GM12864 (cell line): Measurements from ENCODE around the gene ARHGAP22.

ENCODE experiments used
- DNase-seq: peaks from one replicate; pipeline ENCODE4 v3.0.0-alpha.2; 2011; ENCODE audit warnings: low read depth
- H3K4me3 ChIP-seq: 2 replicates; pipeline ENCODE4 v1.5.1; 2011; ENCODE audit warnings: mild to moderate bottlenecking, low read depth, low read length, control low read depth
- TF ChIP-seq, protein P1 (sequence below): IDR thresholded peaks from 2 replicates; pipeline ENCODE4 v1.5.1; 2011; ENCODE audit warnings: low read depth, mild to moderate bottlenecking, moderate library complexity, low read length, control low read depth, inconsistent platforms; ENCODE audit errors: missing control alignments

ARHGAP22 gene

DNA sequence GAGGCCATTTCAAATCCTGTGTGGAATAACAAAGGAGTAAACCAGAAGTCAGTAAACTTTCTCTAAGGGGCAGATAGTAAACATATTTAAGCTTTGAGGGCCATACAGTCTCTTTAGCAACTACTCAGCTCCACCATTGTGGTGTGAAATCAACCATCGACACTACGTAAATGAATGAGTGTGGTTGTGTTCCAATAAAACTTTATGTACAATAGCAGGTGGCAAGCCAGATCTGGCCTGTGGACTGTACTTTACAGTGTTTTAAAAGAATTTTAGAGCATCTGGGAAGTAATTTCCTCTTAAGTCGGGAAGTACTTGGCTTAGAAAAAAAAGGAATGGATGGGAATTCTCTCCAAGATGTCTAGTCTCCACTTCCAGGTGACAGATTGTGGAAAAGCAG is 71.3 kb downstream of the ARHGAP22 start:
- TF ChIP-seq, protein P1, sequence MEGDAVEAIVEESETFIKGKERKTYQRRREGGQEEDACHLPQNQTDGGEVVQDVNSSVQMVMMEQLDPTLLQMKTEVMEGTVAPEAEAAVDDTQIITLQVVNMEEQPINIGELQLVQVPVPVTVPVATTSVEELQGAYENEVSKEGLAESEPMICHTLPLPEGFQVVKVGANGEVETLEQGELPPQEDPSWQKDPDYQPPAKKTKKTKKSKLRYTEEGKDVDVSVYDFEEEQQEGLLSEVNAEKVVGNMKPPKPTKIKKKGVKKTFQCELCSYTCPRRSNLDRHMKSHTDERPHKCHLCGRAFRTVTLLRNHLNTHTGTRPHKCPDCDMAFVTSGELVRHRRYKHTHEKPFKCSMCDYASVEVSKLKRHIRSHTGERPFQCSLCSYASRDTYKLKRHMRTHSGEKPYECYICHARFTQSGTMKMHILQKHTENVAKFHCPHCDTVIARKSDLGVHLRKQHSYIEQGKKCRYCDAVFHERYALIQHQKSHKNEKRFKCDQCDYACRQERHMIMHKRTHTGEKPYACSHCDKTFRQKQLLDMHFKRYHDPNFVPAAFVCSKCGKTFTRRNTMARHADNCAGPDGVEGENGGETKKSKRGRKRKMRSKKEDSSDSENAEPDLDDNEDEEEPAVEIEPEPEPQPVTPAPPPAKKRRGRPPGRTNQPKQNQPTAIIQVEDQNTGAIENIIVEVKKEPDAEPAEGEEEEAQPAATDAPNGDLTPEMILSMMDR: no peak
- no peak for DNase-seq
- H3K4me3 ChIP-seq: no peak overlapping the region

- no peak for DNase-seq
- TF ChIP-seq, protein P1: no peak
- no peak overlapping the region for H3K4me3 ChIP-seq
Measured at GRCh38 chr10:48531486-48531885, 73.4 kb downstream of the ARHGAP22 start.

DNA sequence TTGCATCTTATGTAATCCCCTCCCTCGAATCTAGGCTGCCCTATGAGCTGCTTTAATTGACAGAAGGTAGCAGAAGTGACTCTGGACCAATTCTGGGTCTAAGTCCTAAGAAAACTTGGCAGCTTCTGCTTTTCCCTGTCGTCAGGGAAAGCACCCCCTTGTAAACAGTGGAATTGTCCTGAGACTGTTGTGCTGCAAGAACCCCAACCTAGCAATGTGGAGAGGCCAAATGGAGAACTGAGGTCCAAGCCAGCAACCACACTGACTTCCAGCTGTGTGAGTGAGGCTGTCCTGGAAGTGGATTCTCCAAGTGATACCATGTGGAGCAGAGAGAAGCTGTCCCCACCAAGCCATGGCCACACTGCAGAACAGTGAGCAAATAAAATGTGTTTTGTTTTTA is 75.5 kb downstream of the ARHGAP22 start:
- H3K4me3 ChIP-seq: no peak overlapping the region
- TF ChIP-seq, protein P1: no peak

DNA sequence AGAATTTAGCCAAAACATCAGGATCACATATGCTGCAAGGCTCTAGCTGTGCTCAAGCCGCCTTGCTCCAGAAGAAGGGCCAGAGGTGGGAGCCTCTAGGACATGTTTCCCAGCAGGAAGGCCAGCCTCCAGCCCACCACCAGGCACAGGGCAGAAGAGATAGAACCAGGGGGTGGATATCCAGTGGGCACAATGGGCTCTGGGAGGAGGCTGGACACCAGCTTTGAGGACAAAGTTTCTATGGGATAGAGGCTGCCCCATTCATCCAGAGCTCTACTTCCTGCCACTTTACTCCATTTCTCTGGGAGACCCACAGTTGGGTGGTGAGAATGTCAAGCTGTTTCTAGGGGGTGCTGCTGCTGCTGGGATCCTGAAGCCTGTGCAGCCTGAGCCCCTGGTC is 77.1 kb downstream of the ARHGAP22 start:
- no peak for DNase-seq
- no peak overlapping the region for H3K4me3 ChIP-seq
- TF ChIP-seq, protein P1: no peak

More for the DNA sequence above, 75.5 kb downstream of the ARHGAP22 start:
- no peak for DNase-seq

GRCh38 chr10:48526846-48527505 is 77.9 kb downstream of the ARHGAP22 start:
- H3K4me3 ChIP-seq: no peak overlapping the region
- TF ChIP-seq, protein P1: no peak
- DNase-seq: no peak

DNA sequence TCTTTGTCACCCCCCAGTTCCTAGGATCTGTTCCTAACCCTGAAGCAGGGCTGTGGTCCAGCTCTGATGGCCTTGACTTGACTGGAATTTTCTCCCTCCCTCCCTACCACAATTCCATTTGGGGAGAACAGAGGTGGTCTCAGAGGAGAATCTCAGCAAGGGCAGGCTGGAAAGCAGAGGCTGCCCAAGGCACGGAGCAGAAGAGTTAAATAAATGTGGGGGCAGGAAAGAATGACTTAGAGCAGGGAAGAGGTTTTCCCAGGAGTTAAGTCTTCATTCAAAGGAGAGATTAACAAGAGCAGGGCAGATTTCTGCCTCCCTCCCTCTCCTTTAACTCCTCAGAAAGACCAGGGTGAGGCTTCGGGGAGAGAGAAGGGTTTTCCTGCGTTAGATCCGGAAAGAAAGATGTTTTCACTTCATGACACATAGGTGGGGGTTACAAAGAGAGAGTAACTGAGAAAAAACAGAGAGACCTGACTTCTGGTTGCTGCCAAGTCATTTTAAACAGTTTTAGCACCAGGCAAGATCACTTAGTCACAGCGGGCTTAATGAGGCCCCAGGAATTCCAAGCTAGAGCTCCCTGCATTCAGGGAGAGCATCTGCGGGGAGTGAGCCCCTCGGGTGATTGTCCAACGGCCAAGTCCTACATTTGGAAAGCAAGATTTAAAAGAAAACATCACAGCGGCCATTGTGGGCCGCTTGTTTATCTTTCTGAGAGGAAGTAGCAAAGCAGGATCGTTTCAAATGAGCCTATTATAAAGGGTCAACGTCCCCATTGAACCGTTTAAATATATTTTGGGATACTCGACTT is 78.7 kb downstream of the ARHGAP22 start:
- no peak overlapping the region for H3K4me3 ChIP-seq

More for the DNA sequence above, 78.7 kb downstream of the ARHGAP22 start:
- TF ChIP-seq, protein P1: no peak
- DNase-seq: no peak
